Vagina (tissue), 2 donors: ENCODE data around the gene CBFA2T3.

Source experiments
- POLR2AphosphoS5 ChIP-seq, 2 donors: sonication (generic); formaldehyde crosslinking; IDR thresholded peaks; one replicate each; pipeline ENCODE4 v1.9.0; 2017; ENCODE audit warnings: antibody characterized with exemption in 2 of 2, mild to moderate bottlenecking in 2 of 2, low read depth in 1 of 2; ENCODE audit not compliant: insufficient read depth in 1 of 2
- TF ChIP-seq, protein P1 (sequence below), 3 experiments: fragments of 450-650 bp in 2 of 3; fragments of 200-600 bp in 1 of 3; sonication (generic) in 1 of 3; IDR thresholded peaks; one replicate each; pipeline ENCODE4 v1.5.1; 2017 to 2019; ENCODE audit warnings: antibody characterized with exemption in 3 of 3, mild to moderate bottlenecking in 2 of 3, moderate library complexity in 2 of 3

DNA sequence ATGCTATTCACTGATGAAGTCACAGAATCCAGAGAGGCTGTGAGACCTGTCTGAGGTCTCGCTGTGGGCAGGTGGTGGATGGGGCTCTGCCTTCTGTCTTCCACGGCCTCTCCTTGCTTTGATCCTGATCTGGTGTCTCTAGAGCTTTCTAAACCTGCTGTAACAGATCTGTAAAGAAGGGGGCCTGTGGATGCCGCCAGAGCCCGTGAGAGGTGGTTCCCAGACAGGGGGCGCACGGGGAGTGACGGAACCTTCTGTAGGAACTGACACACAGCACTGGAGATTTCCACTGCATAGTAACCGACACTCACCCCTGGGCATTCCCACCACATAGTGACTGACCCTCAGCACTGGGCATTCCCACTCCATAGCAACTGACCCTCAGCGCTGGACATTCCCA, 16.0 kb downstream of the CBFA2T3 start:
- TF ChIP-seq, protein P1, sequence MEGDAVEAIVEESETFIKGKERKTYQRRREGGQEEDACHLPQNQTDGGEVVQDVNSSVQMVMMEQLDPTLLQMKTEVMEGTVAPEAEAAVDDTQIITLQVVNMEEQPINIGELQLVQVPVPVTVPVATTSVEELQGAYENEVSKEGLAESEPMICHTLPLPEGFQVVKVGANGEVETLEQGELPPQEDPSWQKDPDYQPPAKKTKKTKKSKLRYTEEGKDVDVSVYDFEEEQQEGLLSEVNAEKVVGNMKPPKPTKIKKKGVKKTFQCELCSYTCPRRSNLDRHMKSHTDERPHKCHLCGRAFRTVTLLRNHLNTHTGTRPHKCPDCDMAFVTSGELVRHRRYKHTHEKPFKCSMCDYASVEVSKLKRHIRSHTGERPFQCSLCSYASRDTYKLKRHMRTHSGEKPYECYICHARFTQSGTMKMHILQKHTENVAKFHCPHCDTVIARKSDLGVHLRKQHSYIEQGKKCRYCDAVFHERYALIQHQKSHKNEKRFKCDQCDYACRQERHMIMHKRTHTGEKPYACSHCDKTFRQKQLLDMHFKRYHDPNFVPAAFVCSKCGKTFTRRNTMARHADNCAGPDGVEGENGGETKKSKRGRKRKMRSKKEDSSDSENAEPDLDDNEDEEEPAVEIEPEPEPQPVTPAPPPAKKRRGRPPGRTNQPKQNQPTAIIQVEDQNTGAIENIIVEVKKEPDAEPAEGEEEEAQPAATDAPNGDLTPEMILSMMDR (IDR thresholded peaks at IDR 0.05): no peak
- TF ChIP-seq POLR2AphosphoS5 (IDR thresholded peaks at IDR 0.05; ENCODE audit: insufficient read depth in 1 of 2, low read depth in 1 of 2): no peak
